AG08396 (cell line): Measurements from ENCODE around the gene AHI1.

ENCODE experiments used
- DNase-seq: peaks from one replicate; pipeline ENCODE4 v3.0.0; 2012; ENCODE audit warnings: low spot score, mixed read lengths

Gene AHI1

DNA sequence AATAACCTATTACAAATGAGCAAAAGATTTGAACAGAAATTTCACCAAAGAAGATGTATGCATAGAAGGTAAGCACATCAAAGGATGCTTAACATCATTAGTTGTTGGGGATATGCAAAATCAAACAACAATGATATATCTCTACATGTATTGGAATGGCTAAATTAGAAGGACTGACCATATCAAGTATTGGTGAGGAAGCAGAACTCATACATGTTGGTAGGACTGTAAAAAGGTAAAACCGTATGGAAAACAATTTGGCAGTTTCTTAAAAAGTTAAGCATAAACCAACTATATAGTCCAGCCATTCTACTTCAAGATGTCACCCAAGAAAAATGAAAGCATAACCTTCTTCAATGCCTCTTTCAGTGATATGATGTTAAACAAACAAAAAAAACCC, 202.5 kb downstream of the AHI1 start:
- DNase-seq: no peak

- no peak for DNase-seq
Observed at GRCh38 chr6:135291288-135292076, 206.1 kb downstream of the AHI1 start.

- no peak for DNase-seq
Observed at GRCh38 chr6:135289816-135290215, 207.7 kb downstream of the AHI1 start.

DNA sequence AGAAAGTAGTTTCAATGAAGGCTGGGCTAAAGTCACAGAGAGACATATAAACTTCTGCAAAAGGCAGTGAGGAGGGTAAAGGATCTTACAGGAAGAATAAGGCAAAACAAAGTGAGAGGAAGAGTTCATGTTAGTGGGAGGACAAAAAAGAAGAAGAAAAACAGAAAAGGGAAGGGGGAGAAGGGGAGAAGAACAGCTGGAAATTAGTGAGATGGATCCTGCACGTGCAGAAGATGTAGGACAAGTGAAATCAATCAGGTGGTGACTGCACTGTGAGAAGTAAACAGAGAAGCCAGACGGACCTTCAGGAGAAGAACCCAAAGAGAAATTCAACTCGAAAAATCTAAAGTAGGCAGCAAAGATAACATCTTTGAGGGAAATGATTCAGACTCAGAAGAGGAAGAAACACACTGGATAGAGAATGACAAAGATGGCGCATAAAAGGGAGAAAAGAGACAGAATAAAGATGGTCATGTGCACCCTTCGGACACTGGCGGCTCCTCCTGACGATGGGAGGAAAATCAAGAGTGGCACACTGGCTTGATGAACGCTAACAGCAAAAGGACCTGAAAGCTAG, 210.5 kb downstream of the AHI1 start:
- no peak for DNase-seq

DNA sequence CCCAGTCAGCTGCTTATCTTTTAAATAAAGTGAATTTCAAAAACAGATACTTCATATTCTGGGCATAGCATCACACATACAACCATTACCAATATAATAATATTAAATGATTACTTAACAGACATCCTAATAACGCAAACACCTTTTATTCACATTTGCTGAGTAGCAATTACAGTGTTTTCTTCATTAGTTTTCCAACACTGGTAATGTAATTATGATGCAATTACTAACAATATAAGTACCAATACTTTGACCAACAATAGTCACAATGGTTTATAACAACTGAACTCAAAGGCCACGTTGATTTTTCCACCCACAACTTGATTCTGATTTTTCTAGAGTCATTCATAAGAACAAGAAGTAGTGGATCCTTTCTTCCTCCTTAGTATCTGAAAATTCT, 212.4 kb downstream of the AHI1 start:
- no peak for DNase-seq

DNA sequence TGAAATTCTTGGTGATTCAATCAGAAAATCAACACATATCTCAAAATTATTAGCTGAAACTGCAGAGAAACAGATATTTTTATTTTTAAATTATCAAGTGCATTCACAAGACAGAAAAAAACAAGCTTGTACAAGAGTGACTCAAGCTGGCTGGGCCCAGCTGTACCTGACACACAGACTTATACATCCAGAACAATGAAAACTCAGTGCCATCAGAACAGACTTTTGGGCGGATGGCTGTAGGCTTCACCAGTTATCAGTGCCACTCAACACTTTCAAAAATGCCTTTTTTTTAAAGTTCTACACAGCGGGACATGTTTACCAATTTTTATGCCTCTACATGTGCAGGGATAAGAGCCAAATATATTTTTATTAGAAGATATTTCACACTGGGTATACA, 213.6 kb downstream of the AHI1 start:
- DNase-seq: no peak

GRCh38 chr6:135282395-135282794, 215.1 kb downstream of the AHI1 start:
- DNase-seq: no peak

- no peak for DNase-seq
Observed at GRCh38 chr6:135281964-135282363, 215.6 kb downstream of the AHI1 start.

DNA sequence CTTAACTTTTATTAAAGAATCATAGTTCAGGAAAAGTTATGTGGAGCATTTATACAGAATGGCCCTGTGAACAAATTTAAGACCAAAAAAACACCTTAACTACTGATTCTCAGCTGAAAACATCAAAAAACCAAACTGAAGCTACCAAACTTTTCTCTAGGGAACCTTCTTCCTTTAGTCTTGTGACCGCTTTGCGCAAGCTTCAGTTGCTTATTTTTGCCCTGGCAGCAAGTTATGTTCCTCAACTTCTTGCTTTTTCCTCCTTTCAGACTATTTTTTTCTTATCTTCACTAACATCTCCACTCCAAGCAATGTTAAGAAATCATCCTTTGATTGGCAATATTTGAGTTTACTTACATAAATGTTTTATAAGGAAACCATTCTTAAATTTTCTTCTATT, 216.3 kb downstream of the AHI1 start:
- DNase-seq: no peak

DNA sequence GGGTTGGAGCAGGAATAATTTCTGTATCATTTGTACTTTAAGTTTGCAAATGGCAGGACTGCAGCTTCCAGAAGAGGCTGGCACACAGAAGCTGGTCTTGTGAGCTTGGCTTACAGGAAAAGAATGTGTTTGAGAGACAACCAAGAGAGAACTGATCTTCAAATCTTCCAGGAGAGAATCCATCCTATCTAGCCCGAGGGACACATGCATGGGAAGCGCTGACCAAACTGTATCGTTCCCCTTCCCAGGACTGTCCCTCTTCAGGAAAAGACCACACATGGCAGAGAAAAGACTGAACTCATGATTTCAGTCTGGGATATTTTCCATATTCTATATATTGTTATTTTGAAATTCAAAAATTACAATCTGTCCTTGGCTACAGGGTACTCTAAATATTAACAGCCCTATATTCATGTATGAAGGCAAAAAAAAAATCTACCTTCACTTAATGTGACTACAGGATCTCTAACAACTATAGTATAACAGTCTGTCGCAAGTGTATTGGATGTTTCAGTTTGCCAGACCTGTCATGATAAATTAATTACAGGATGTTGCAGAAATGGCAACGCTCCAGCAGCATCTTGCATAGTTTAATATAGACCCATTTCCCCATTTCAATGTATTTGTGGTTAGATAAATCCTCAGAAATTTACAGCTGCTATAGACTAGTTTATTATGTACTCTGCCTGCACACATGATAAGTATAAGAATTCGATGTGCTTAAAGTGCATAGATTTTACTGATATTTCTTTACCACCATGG, 217.0 kb downstream of the AHI1 start:
- DNase-seq: no peak

DNA sequence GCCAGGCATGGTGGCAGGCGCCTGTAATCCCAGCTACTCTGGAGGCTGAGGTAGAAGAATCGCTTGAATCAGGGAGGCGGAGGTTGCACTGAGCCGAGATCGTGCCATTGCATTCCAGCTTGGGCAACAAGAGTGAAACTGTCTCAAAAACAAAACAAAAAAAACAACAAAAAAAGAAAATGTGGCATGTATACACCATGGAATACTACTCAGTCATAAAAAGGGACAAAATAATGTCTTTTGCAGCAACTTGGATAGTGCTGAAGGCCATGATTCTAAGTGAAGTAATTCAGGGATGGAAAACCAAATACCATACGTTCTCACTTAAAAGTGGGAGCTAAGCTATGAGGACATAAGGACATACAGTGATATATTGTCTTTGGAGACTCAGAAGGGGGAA, 220.1 kb downstream of the AHI1 start:
- no peak for DNase-seq

DNA sequence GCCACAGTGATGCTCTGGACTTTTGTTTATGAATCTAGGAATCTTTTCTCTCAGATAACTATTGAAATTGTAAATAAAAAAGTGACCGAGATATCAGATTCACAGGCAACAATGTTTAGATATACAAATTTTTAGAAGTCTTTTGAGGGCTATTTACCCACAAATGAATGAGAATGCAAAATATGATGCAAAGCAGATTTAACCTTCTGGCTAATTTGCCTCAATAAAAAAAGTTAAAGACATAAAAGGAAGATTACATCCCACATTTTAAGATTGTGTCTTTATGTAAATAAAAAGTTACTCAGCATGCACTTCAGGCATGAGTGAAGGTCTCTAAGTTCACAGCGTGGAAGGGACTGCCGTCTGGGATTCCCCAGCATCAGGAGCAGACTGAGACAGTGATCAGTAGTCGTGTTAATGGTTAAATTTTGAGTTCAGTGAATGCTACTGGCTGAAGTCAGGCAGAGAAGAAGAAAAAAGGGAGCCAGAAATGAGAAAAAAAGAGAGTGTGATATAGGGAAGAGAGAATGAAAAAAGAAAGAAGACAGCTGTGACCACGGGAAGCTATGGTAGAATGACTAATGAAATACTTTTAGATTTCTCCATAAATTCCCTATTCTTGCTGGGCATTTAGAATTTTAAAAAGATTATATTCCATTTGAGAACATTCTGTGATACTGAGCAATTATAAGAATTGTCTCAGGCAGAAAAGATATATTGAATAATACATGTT, 222.8 kb downstream of the AHI1 start:
- no peak for DNase-seq

GRCh38 chr6:135271626-135272025, 225.9 kb downstream of the AHI1 start:
- DNase-seq: no peak

DNA sequence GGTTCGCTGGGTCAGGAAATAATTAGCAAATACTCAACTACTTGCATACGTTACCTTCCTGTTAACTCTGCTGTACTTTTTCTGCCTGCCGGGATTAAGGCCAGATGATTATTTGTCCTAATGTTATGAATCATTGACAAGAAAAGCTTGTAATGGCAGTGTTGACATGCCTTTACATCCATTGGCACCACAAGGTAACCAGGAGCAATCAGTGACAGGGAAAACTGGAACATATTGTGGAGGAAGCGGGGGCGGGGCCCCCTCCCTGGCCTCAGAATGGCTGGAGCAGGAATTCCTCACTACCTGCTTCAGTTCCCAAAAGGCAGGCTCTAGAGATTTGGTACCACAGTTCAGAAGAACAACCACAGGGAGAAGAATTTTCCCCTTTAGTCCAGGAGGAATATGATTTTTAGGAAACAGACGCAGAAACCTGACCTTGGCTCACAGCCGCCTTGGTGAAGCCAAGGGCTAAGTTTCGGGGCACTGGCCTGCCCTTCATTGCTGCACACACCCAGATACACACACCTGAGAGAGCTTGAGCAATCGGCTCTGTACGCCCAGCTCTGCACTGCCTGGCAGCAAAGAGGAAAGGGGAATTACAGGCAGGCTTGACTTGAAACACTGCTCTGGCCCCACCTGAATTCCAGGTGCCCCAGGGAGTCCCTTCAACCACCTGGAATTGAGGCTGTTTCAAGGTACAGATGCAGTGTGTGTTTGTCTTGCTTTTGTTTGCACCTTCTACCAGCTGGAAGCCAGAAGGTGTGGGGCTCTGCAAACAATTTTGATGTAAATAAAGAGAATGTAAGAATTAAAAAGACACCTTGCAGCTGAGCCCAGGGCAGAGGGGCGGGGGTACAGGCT, 226.6 kb downstream of the AHI1 start:
- no peak for DNase-seq

DNA sequence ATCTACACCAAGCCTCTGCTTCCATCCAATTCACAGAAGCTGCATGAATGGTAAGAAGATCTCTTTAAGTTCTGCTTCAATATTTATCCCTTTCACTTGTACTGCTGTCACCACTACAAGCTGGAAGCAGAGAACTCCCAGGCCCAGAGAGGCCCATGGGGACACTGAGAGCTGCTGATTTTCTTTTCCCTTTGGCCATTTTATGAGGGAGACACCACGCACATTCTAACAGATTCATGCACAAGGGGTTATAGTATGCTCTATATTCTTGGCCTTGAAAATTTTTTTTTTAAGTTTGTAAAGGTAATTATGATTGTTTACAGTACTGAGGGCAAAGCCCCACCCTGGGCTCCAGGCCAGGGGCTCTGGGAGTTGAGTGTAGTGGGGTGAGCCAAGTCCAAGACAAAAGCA, 228.1 kb downstream of the AHI1 start:
- DNase-seq: no peak

DNA sequence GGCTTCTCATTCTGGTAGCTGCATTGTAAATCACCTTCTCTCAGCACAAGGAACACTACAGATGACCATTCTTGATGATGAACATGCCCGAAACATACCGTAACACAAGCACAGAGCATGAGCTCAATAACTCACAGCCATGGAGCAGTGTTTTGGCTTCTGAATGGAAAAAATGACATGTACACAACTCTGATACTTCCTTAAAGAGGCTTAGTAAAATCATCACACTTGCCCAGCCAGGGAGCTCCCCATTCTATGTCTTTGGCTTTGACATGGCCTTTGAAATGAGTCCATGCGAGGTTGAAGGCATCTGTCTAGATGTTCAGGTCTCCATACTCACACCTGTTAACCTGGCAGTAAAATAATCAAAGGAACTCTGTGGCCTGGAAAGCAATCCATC, 228.8 kb downstream of the AHI1 start:
- DNase-seq: no peak

- DNase-seq: no peak
Observed at GRCh38 chr6:135268263-135268662, 229.3 kb downstream of the AHI1 start.

DNA sequence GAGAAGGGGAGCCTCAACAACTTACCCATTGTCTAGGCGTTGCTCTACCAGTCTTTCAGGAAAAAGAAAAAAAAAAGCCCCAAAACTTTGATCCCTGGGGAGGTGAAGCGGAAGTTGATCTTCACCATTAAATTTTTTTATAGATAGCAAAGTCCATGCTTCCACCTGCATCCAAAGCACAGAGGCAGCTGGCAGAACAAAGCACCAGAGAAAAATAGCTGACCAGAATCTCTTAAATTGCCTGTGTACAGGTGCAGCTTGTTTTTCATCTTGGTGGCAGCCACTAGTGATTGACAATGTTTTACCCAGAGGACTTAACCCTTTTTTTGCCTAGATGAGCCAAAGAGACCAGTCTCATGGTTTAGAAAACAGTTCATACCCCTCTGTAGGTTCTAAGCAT, 230.5 kb downstream of the AHI1 start:
- no peak for DNase-seq

DNA sequence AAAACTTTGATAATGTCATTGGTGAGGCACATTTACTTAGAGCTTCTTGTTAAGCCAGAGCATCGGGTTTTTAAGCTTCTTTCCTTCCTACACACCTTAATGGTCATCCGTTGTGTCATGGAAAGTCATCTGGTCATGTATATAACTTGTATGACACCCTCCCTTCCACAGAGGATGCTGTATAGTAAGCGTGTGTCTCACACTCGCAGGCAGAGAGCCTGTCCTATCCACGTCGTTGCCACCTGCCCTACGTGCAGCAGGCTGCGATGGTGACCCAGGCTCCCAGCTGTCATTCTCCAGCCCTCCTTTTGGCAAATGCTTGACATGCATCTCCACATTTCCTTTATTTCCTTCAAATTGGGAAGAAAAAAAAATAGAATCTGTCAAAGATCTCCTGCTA, 230.9 kb downstream of the AHI1 start:
- DNase-seq: no peak

GRCh38 chr6:135265278-135265677, 232.3 kb downstream of the AHI1 start:
- DNase-seq: no peak

DNA sequence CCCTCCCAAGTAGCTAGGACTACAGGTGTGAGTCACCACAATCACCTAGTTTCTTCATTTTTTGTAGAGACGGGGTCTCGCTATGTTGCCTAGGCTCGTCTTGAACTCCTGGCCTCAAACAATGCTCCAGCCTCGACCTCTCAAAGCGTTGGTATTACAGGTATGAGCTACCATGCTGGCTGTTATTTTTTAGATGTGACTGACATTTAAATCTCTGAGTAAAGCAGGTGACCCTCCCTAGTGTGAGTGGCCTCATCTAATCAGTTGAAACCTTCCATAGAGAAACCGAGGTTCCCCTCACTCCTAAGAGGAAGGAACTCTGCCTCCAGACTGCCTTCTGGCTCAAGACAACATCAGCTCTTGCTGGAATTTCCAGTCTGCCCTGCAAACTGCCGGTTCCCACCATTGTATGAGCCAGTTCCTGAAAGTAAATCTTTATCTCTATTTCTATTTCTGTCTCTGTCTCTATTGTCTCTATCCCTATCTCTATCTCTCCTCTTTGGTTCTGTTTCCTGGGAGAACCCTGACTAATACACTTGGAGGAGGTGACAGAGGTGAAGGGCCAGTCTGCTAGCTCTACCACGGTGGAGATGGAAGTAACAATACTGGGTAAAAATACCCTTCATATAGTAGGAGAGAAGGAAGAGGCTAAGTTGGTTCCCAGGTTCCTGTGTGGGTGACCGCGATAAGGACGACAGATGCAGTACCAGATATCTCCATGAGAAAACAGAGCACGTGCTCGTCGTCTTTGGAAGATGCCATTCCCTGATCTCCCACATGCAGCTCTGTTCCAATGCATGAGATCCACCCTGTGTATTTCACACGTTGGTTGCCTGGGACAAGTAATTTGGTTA, 235.4 kb downstream of the AHI1 start:
- DNase-seq: no peak
